ENCODE measurements around the gene MRTO4. TPM values are rescaled to one million over a fixed set of nuclear protein-coding genes. Genes with fewer than 3 reads are reported as not detected.

Gene MRTO4
- total RNA-seq, 1 experiment from 2014 or later: 117 TPM

GRCh38 chr1:19260211-19261138 is 8.9 kb downstream of the MRTO4 start:
- H3K4me3 ChIP-seq (ENCODE audit: low read length): no peak overlapping the region
- ATAC-seq (peak; percentile 69), DNase-seq (peak; percentile 26)
- no peak overlapping the region for H3K4me2 ChIP-seq (ENCODE audit: low read length)
- peaks cover 5% of the 10 kb centered on the region; the same call in 1 of the 2 replicates for H3K79me2 ChIP-seq (ENCODE audit: low read length)
- no peaks in the 10 kb centered on the region for H3F3A ChIP-seq (ENCODE audit: low read length, unreplicated experiment)
- no peak overlapping the region for H3K9ac ChIP-seq (ENCODE audit: low read length)
- no peaks in the 10 kb centered on the region for H3K9me3 ChIP-seq (ENCODE audit: low read length)
- H3K27me3 ChIP-seq (ENCODE audit: low read length): no peaks in the 10 kb centered on the region
- CTCF ChIA-PET: no interaction called here
- TF ChIP-seq EZH2phosphoT487 (IDR thresholded peaks at IDR 0.05; ENCODE audit: borderline replicate concordance, low read length) (no peak), EZH2 (IDR thresholded peaks at IDR 0.05; ENCODE audit: low read length, unreplicated experiment) (no peak)
- TF ChIP-seq, protein P1, sequence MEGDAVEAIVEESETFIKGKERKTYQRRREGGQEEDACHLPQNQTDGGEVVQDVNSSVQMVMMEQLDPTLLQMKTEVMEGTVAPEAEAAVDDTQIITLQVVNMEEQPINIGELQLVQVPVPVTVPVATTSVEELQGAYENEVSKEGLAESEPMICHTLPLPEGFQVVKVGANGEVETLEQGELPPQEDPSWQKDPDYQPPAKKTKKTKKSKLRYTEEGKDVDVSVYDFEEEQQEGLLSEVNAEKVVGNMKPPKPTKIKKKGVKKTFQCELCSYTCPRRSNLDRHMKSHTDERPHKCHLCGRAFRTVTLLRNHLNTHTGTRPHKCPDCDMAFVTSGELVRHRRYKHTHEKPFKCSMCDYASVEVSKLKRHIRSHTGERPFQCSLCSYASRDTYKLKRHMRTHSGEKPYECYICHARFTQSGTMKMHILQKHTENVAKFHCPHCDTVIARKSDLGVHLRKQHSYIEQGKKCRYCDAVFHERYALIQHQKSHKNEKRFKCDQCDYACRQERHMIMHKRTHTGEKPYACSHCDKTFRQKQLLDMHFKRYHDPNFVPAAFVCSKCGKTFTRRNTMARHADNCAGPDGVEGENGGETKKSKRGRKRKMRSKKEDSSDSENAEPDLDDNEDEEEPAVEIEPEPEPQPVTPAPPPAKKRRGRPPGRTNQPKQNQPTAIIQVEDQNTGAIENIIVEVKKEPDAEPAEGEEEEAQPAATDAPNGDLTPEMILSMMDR (conservative IDR thresholded peaks at IDR 0.05; ENCODE audit: low read depth, low read length): no peak
- H2AFZ ChIP-seq (ENCODE audit: low read length): no peak overlapping the region
- intact Hi-C loops (cut with micrococcal nuclease): no loop called here
- no TSS peak for BruUV-seq (replicated peaks)
- H3K9me2 ChIP-seq (replicated peaks; ENCODE audit: low read length): no peaks in the 10 kb centered on the region
- POLR2A ChIA-PET (ENCODE audit: unreplicated experiment): no interaction called here
- H4K20me1 ChIP-seq (ENCODE audit: low read length): no peaks in the 10 kb centered on the region
- H3K4me1 ChIP-seq (ENCODE audit: insufficient read depth, low read length): no peaks in the 10 kb centered on the region
- H3K36me3 ChIP-seq (ENCODE audit: low read depth, low read length): peaks cover 40% of the 10 kb centered on the region
- no peak overlapping the region for H3K27ac ChIP-seq (ENCODE audit: low read length)

DNA sequence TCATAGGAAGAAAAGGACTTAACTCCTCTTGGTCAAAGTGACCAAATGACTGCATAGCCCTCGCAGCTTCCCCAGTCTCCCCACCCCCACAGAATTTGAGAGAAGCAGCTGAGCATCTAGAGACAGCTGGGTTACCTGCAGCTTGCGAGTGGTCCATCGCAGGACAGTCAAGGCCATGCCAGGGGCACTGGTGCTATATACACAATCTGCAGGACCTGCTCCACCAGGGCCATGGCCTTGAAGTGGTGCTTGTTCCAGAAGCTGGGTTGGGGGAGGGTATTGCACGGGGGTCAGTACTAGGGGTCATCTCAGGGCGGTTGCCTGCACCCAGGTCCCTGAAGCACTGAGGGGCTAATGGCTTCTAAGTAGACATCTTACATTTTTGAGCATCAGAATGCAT is 10.4 kb downstream of the MRTO4 start:
- Histone ChIP-seq H3K79me2 (ENCODE audit: low read length) (no peaks in the 10 kb centered on the region), H3K9me2 (replicated peaks; ENCODE audit: low read length) (no peaks in the 10 kb centered on the region), H3K4me1 (ENCODE audit: insufficient read depth, low read length) (no peaks in the 10 kb centered on the region), H3K36me3 (ENCODE audit: low read depth, low read length) (peaks cover 26% of the 10 kb centered on the region), H3K9ac (ENCODE audit: low read length) (no peak overlapping the region), H4K20me1 (ENCODE audit: low read length) (no peaks in the 10 kb centered on the region), H3K27ac (ENCODE audit: low read length) (no peak overlapping the region), H2AFZ (ENCODE audit: low read length) (no peak overlapping the region), H3K4me3 (ENCODE audit: low read length) (no peak overlapping the region), H3K9me3 (ENCODE audit: low read length) (no peaks in the 10 kb centered on the region), H3F3A (ENCODE audit: low read length, unreplicated experiment) (no peaks in the 10 kb centered on the region), H3K4me2 (ENCODE audit: low read length) (no peak overlapping the region), H3K27me3 (ENCODE audit: low read length) (no peaks in the 10 kb centered on the region)
- no peak for TF ChIP-seq EZH2 (IDR thresholded peaks at IDR 0.05; ENCODE audit: low read length, unreplicated experiment)
- TF ChIP-seq, protein P1 (conservative IDR thresholded peaks at IDR 0.05; ENCODE audit: low read depth, low read length): no peak
- TF ChIP-seq EZH2phosphoT487 (IDR thresholded peaks at IDR 0.05; ENCODE audit: borderline replicate concordance, low read length): no peak
- CTCF ChIA-PET: no interaction called here
- no TSS peak for BruUV-seq (replicated peaks)
- intact Hi-C loops (cut with micrococcal nuclease): no loop called here
- no peak for ATAC-seq
- POLR2A ChIA-PET (ENCODE audit: unreplicated experiment): no interaction called here
- no peak for DNase-seq

DNA sequence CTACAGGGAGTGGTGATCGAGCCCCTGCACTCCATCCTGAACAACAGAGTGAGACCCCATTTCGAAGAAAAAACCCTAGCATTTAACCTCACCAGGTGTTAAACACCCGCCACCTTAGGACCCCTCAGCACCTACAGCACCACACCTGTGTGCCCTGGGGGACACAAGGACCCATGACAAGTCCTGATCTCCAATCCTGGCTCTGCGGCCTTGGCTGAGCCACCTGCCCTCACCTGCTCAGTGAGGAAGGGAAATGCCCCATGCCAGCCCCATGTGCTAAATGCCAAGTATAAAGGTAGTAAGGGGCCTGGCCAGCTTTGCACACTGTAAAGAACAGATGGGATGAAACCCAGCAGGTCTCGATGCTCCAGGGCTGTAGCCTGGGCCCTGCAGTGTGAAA is 11.1 kb downstream of the MRTO4 start:
- no peak for ATAC-seq
- Histone ChIP-seq H4K20me1 (ENCODE audit: low read length) (no peaks in the 10 kb centered on the region), H3K9ac (ENCODE audit: low read length) (no peak overlapping the region), H3K79me2 (ENCODE audit: low read length) (no peaks in the 10 kb centered on the region), H2AFZ (ENCODE audit: low read length) (no peak overlapping the region), H3K9me2 (replicated peaks; ENCODE audit: low read length) (no peaks in the 10 kb centered on the region), H3K4me2 (ENCODE audit: low read length) (no peak overlapping the region), H3K27ac (ENCODE audit: low read length) (no peak overlapping the region), H3K9me3 (ENCODE audit: low read length) (no peaks in the 10 kb centered on the region), H3F3A (ENCODE audit: low read length, unreplicated experiment) (no peaks in the 10 kb centered on the region), H3K27me3 (ENCODE audit: low read length) (no peaks in the 10 kb centered on the region), H3K4me3 (ENCODE audit: low read length) (no peak overlapping the region), H3K4me1 (ENCODE audit: insufficient read depth, low read length) (no peaks in the 10 kb centered on the region), H3K36me3 (ENCODE audit: low read depth, low read length) (peaks cover 19% of the 10 kb centered on the region)
- BruUV-seq (replicated peaks): no TSS peak
- no peak for TF ChIP-seq EZH2 (IDR thresholded peaks at IDR 0.05; ENCODE audit: low read length, unreplicated experiment)
- TF ChIP-seq, protein P1 (conservative IDR thresholded peaks at IDR 0.05; ENCODE audit: low read depth, low read length): no peak
- TF ChIP-seq EZH2phosphoT487 (IDR thresholded peaks at IDR 0.05; ENCODE audit: borderline replicate concordance, low read length): no peak
- intact Hi-C loops (cut with micrococcal nuclease): no loop called here
- ChIA-PET POLR2A (ENCODE audit: unreplicated experiment) (no interaction called here), CTCF (no interaction called here)
- DNase-seq: no peak

Data from PC-3 (cell line).